ENCODE measurements around the gene PLXNB3. TPM values are rescaled to one million over a fixed set of nuclear protein-coding genes. Genes with fewer than 3 reads are reported as not detected.

The PLXNB3 gene
- total RNA-seq, 1 experiment from 2014 or later, result 2.5 TPM

DNA sequence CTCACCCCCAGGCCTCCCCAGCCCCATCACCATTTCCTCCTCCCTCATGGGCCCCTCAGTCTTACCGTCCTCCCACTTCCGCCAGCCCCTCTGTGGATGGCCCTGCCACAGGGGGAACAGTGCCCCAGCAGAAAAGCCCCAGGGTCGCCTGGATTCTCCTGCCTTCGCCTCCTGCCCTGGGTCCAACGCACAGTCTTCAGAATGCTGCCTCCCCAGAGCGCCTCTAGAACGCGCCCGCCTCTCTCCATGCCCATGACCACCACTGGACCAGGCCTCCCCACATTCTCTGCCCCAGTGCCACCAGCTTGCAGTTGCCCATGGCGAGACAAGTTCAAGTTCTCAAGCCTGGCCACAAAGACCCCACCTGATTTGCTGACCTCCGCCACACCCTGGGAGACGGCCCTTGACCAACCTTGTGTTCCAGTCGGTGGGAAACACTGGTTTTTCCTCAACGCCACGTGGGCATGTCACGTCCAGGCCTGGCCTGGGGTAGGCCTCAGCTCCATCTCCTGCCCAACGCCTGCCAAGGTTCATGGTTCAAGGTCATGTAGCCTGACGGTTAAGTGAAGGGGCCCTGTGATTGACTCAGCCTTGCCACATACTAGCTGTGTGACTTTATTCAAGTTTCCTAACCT is 634 bp upstream of the PLXNB3 start:
- no peaks in the 10 kb centered on the region for H3K9me3 Mint-ChIP-seq
- no peaks in the 10 kb centered on the region for H3K27me3 Mint-ChIP-seq (ENCODE audit: low read depth)
- H3K4me1 Mint-ChIP-seq, result peaks cover 3% of the 10 kb centered on the region; the same call in 1 of the 2 replicates
- ATAC-seq, result no peak
- no peak for DNase-seq (ENCODE audit: low spot score)
- CTCF ChIA-PET, result interaction anchor here (0.6 to 1.6 kb wide), 3 partner anchors 18 to 184 kb away, joined by 3 to 5 read pairs (median 3); no protein-coding TSS in a partner anchor
- no peaks in the 10 kb centered on the region for H3K36me3 Mint-ChIP-seq
- H3K4me3 Mint-ChIP-seq, result no peak overlapping the region
- H3K27ac Mint-ChIP-seq, result no peak overlapping the region
- no peak for TF ChIP-seq ZNF219 (CRISPR knock-in tag; IDR thresholded peaks at IDR 0.05; ENCODE audit: borderline replicate concordance)
- TF ChIP-seq ZNF263 (CRISPR knock-in tag; IDR thresholded peaks at IDR 0.05; ENCODE audit: low read depth), result no peak
- no peak for TF ChIP-seq HMGA2 (CRISPR knock-in tag; IDR thresholded peaks at IDR 0.05)
- TF ChIP-seq NR1H2 (CRISPR knock-in tag; IDR thresholded peaks at IDR 0.05), result no peak
- TF ChIP-seq SMAD4 (CRISPR knock-in tag; IDR thresholded peaks at IDR 0.05), result no peak
- TF ChIP-seq, protein P1, sequence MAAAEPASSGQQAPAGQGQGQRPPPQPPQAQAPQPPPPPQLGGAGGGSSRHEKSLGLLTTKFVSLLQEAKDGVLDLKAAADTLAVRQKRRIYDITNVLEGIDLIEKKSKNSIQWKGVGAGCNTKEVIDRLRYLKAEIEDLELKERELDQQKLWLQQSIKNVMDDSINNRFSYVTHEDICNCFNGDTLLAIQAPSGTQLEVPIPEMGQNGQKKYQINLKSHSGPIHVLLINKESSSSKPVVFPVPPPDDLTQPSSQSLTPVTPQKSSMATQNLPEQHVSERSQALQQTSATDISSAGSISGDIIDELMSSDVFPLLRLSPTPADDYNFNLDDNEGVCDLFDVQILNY (CRISPR knock-in tag; IDR thresholded peaks at IDR 0.05), result no peak
- TF ChIP-seq, protein P2, sequence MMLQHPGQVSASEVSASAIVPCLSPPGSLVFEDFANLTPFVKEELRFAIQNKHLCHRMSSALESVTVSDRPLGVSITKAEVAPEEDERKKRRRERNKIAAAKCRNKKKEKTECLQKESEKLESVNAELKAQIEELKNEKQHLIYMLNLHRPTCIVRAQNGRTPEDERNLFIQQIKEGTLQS (CRISPR knock-in tag; conservative IDR thresholded peaks at IDR 0.05), result no peak
- TF ChIP-seq, protein P3, sequence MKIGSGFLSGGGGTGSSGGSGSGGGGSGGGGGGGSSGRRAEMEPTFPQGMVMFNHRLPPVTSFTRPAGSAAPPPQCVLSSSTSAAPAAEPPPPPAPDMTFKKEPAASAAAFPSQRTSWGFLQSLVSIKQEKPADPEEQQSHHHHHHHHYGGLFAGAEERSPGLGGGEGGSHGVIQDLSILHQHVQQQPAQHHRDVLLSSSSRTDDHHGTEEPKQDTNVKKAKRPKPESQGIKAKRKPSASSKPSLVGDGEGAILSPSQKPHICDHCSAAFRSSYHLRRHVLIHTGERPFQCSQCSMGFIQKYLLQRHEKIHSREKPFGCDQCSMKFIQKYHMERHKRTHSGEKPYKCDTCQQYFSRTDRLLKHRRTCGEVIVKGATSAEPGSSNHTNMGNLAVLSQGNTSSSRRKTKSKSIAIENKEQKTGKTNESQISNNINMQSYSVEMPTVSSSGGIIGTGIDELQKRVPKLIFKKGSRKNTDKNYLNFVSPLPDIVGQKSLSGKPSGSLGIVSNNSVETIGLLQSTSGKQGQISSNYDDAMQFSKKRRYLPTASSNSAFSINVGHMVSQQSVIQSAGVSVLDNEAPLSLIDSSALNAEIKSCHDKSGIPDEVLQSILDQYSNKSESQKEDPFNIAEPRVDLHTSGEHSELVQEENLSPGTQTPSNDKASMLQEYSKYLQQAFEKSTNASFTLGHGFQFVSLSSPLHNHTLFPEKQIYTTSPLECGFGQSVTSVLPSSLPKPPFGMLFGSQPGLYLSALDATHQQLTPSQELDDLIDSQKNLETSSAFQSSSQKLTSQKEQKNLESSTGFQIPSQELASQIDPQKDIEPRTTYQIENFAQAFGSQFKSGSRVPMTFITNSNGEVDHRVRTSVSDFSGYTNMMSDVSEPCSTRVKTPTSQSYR (CRISPR knock-in tag; IDR thresholded peaks at IDR 0.05), result no peak
- no peak for TF ChIP-seq TP53 (CRISPR knock-in tag; IDR thresholded peaks at IDR 0.05)
- TF ChIP-seq ELF4 (CRISPR knock-in tag; IDR thresholded peaks at IDR 0.05; ENCODE audit: low read depth), result no peak
- TF ChIP-seq, protein P4, sequence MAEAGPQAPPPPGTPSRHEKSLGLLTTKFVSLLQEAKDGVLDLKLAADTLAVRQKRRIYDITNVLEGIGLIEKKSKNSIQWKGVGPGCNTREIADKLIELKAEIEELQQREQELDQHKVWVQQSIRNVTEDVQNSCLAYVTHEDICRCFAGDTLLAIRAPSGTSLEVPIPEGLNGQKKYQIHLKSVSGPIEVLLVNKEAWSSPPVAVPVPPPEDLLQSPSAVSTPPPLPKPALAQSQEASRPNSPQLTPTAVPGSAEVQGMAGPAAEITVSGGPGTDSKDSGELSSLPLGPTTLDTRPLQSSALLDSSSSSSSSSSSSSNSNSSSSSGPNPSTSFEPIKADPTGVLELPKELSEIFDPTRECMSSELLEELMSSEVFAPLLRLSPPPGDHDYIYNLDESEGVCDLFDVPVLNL (CRISPR knock-in tag; IDR thresholded peaks at IDR 0.05; ENCODE audit: borderline replicate concordance, low read depth), result no peak
- TF ChIP-seq IRF2 (CRISPR knock-in tag; IDR thresholded peaks at IDR 0.05; ENCODE audit: borderline replicate concordance, low read depth), result no peak
- POLR2A ChIA-PET, result no interaction called here

DNA sequence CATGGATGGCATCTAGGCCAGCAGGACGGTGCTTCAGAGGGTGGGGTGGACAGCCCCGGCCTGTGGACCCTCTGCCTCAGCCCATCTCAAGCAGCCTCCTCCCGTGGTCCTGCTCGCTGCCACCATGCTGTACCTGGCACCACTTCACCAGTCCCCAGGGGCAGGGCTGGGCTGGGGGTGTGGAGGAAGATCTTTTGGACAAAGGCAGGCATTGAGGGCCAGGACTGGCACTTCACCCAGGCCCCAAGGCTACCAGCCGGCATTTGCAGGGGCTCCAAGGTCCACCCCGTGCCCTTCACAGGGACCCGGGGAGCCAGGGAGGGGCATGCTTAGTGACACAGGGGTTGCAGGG is 713 bp downstream of the PLXNB3 start:
- peaks cover 3% of the 10 kb centered on the region; the same call in 1 of the 2 replicates for H3K4me1 Mint-ChIP-seq
- ATAC-seq (no peak), DNase-seq (ENCODE audit: low spot score) (no peak)
- H3K27me3 Mint-ChIP-seq (ENCODE audit: low read depth), result no peaks in the 10 kb centered on the region
- CTCF ChIA-PET, result no interaction called here
- H3K9me3 Mint-ChIP-seq, result no peaks in the 10 kb centered on the region
- POLR2A ChIA-PET, result no interaction called here
- H3K4me3 Mint-ChIP-seq, result no peak overlapping the region
- no peaks in the 10 kb centered on the region for H3K36me3 Mint-ChIP-seq
- no peak overlapping the region for H3K27ac Mint-ChIP-seq
- TF ChIP-seq ZNF671 (CRISPR knock-in tag; IDR thresholded peaks at IDR 0.05) (no peak), TCF7 (CRISPR knock-in tag; IDR thresholded peaks at IDR 0.05; ENCODE audit: low read depth) (no peak), ZNF232 (CRISPR knock-in tag; IDR thresholded peaks at IDR 0.05) (no peak), RORB (CRISPR knock-in tag; IDR thresholded peaks at IDR 0.05) (no peak), IRF2 (CRISPR knock-in tag; IDR thresholded peaks at IDR 0.05; ENCODE audit: borderline replicate concordance, low read depth) (no peak), CREB1 (CRISPR knock-in tag; IDR thresholded peaks at IDR 0.05) (no peak), SP1 (CRISPR knock-in tag; conservative IDR thresholded peaks at IDR 0.05) (no peak), SMAD4 (CRISPR knock-in tag; IDR thresholded peaks at IDR 0.05) (no peak), EMX1 (CRISPR knock-in tag; IDR thresholded peaks at IDR 0.05) (no peak)
- TF ChIP-seq, protein P5, sequence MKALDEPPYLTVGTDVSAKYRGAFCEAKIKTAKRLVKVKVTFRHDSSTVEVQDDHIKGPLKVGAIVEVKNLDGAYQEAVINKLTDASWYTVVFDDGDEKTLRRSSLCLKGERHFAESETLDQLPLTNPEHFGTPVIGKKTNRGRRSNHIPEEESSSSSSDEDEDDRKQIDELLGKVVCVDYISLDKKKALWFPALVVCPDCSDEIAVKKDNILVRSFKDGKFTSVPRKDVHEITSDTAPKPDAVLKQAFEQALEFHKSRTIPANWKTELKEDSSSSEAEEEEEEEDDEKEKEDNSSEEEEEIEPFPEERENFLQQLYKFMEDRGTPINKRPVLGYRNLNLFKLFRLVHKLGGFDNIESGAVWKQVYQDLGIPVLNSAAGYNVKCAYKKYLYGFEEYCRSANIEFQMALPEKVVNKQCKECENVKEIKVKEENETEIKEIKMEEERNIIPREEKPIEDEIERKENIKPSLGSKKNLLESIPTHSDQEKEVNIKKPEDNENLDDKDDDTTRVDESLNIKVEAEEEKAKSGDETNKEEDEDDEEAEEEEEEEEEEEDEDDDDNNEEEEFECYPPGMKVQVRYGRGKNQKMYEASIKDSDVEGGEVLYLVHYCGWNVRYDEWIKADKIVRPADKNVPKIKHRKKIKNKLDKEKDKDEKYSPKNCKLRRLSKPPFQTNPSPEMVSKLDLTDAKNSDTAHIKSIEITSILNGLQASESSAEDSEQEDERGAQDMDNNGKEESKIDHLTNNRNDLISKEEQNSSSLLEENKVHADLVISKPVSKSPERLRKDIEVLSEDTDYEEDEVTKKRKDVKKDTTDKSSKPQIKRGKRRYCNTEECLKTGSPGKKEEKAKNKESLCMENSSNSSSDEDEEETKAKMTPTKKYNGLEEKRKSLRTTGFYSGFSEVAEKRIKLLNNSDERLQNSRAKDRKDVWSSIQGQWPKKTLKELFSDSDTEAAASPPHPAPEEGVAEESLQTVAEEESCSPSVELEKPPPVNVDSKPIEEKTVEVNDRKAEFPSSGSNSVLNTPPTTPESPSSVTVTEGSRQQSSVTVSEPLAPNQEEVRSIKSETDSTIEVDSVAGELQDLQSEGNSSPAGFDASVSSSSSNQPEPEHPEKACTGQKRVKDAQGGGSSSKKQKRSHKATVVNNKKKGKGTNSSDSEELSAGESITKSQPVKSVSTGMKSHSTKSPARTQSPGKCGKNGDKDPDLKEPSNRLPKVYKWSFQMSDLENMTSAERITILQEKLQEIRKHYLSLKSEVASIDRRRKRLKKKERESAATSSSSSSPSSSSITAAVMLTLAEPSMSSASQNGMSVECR (CRISPR knock-in tag; IDR thresholded peaks at IDR 0.05; ENCODE audit: borderline replicate concordance), result no peak
- TF ChIP-seq, protein P6, sequence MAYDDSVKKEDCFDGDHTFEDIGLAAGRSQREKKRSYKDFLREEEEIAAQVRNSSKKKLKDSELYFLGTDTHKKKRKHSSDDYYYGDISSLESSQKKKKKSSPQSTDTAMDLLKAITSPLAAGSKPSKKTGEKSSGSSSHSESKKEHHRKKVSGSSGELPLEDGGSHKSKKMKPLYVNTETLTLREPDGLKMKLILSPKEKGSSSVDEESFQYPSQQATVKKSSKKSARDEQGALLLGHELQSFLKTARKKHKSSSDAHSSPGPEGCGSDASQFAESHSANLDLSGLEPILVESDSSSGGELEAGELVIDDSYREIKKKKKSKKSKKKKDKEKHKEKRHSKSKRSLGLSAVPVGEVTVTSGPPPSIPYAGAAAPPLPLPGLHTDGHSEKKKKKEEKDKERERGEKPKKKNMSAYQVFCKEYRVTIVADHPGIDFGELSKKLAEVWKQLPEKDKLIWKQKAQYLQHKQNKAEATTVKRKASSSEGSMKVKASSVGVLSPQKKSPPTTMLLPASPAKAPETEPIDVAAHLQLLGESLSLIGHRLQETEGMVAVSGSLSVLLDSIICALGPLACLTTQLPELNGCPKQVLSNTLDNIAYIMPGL (CRISPR knock-in tag; IDR thresholded peaks at IDR 0.05), result no peak
- TF ChIP-seq, protein P7, sequence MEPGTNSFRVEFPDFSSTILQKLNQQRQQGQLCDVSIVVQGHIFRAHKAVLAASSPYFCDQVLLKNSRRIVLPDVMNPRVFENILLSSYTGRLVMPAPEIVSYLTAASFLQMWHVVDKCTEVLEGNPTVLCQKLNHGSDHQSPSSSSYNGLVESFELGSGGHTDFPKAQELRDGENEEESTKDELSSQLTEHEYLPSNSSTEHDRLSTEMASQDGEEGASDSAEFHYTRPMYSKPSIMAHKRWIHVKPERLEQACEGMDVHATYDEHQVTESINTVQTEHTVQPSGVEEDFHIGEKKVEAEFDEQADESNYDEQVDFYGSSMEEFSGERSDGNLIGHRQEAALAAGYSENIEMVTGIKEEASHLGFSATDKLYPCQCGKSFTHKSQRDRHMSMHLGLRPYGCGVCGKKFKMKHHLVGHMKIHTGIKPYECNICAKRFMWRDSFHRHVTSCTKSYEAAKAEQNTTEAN (CRISPR knock-in tag; IDR thresholded peaks at IDR 0.05), result no peak

Measured in WTC11 (cell line).